HEK293 (cell line): Measurements from ENCODE around the gene GPHN.

Experiments used
- CTCF ChIA-PET: fragments of 350-600 bp; formaldehyde crosslinking; extraction: SDS; loops from one replicate; lab custom pipeline; 2021; ENCODE audit warnings: antibody characterized with exemption; lab: Yijun Ruan, JAX
- POLR2A ChIA-PET: fragments of 300-600 bp; formaldehyde crosslinking; extraction: SDS; loops from one replicate; lab custom pipeline; 2020; ENCODE audit warnings: antibody characterized with exemption, inconsistent platforms; lab: Yijun Ruan, JAX
- H3K27ac ChIP-seq: fragments of 200-500 bp; sonication (Bioruptor generic); 2 replicates; pipeline ENCODE4 v1.5.1; 2014; ENCODE audit warnings: low read depth, low read length, control low read depth, inconsistent platforms; ENCODE audit errors: extremely low read depth
- H3K36me3 ChIP-seq, 2 experiments: fragments of 200-500 bp in 1 of 2; sonication (Bioruptor generic) in 1 of 2; 1 replicate in 1 of 2; 2 replicates in 1 of 2; pipeline ENCODE4 v1.5.1; 2014 to 2017; ENCODE audit warnings: inconsistent platforms in 2 of 2, low read length in 2 of 2; ENCODE audit not compliant: control insufficient read depth in 2 of 2, insufficient read depth in 1 of 2
- H3K4me1 ChIP-seq: fragments of 200-500 bp; sonication (Bioruptor generic); 2 replicates; pipeline ENCODE4 v1.5.1; 2014; ENCODE audit warnings: mild to moderate bottlenecking, low read length, inconsistent platforms; ENCODE audit not compliant: control insufficient read depth, insufficient read depth
- H3K4me3 ChIP-seq: 2 replicates; pipeline ENCODE4 v1.5.1; 2011; ENCODE audit warnings: low read depth, mild to moderate bottlenecking, control low read depth, low read length, moderate library complexity
- H3K9me3 ChIP-seq: fragments of 200-500 bp; sonication (Bioruptor generic); 2 replicates; pipeline ENCODE4 v1.5.1; 2014; ENCODE audit warnings: low read depth, low read length, inconsistent platforms; ENCODE audit not compliant: control insufficient read depth, insufficient read depth
- KLF8 ChIP-seq: fragments of 450-650 bp; formaldehyde crosslinking; IDR thresholded peaks from 2 replicates; pipeline ENCODE4 v1.5.1; 2016; ENCODE audit warnings: missing biosample characterization, missing genetic modification characterization
- PRDM4 ChIP-seq: fragments of 450-650 bp; formaldehyde crosslinking; IDR thresholded peaks from 2 replicates; pipeline ENCODE4 v1.5.1; 2017; ENCODE audit warnings: missing biosample characterization, missing genetic modification characterization
- RBAK ChIP-seq: fragments of 450-650 bp; formaldehyde crosslinking; IDR thresholded peaks from 2 replicates; pipeline ENCODE4 v1.5.1; 2016; ENCODE audit warnings: missing biosample characterization, missing genetic modification characterization
- SALL2 ChIP-seq: fragments of 450-650 bp; formaldehyde crosslinking; IDR thresholded peaks from 2 replicates; pipeline ENCODE4 v1.5.0; 2017; ENCODE audit warnings: missing biosample characterization, mild to moderate bottlenecking, missing genetic modification characterization, borderline replicate concordance
- SP2 ChIP-seq: fragments of 450-650 bp; formaldehyde crosslinking; IDR thresholded peaks from 2 replicates; pipeline ENCODE4 v1.5.1; 2016; ENCODE audit warnings: missing biosample characterization, missing genetic modification characterization
- ZBTB17 ChIP-seq: fragments of 450-650 bp; formaldehyde crosslinking; IDR thresholded peaks from 2 replicates; pipeline ENCODE4 v1.5.1; 2016; ENCODE audit warnings: missing biosample characterization, missing genetic modification characterization
- ZBTB20 ChIP-seq: fragments of 450-650 bp; formaldehyde crosslinking; IDR thresholded peaks from 2 replicates; pipeline ENCODE4 v1.5.1; 2016; ENCODE audit warnings: missing biosample characterization, missing genetic modification characterization
- ZFHX2 ChIP-seq: fragments of 450-650 bp; formaldehyde crosslinking; conservative IDR thresholded peaks from 2 replicates; pipeline ENCODE4 v1.5.1; 2016; ENCODE audit warnings: missing biosample characterization, missing genetic modification characterization
- ZFP3 ChIP-seq: fragments of 450-650 bp; formaldehyde crosslinking; IDR thresholded peaks from 2 replicates; pipeline ENCODE4 v1.5.1; 2016; ENCODE audit warnings: low read depth, missing biosample characterization, missing genetic modification characterization
- ZNF10 ChIP-seq: fragments of 450-650 bp; formaldehyde crosslinking; IDR thresholded peaks from 2 replicates; pipeline ENCODE4 v1.5.1; 2017; ENCODE audit warnings: missing biosample characterization, missing genetic modification characterization
- ZNF114 ChIP-seq: fragments of 450-650 bp; formaldehyde crosslinking; IDR thresholded peaks from 2 replicates; pipeline ENCODE4 v1.5.0; 2017; ENCODE audit warnings: missing biosample characterization, missing genetic modification characterization
- ZNF274 ChIP-seq, 2 experiments: fragments of 200-500 bp in 1 of 2; fragments of 450-650 bp in 1 of 2; sonication (Bioruptor generic) in 1 of 2; formaldehyde crosslinking in 1 of 2; IDR thresholded peaks; 2 replicates each; pipeline versions ENCODE4 v1.5.1 to v1.6.1; 2014 to 2016; ENCODE audit warnings: borderline replicate concordance in 1 of 2, inconsistent platforms in 1 of 2, low read length in 1 of 2, missing biosample characterization in 1 of 2, missing genetic modification characterization in 1 of 2
- ZNF350 ChIP-seq: fragments of 450-650 bp; formaldehyde crosslinking; IDR thresholded peaks from 2 replicates; pipeline ENCODE4 v1.5.0; 2017; ENCODE audit warnings: missing biosample characterization, mild to moderate bottlenecking, missing genetic modification characterization
- ZNF37A ChIP-seq: fragments of 450-650 bp; IDR thresholded peaks from 2 replicates; pipeline ENCODE4 v1.5.1; 2018; ENCODE audit warnings: missing biosample characterization, missing genetic modification characterization
- ZNF433 ChIP-seq: fragments of 450-650 bp; formaldehyde crosslinking; IDR thresholded peaks from 2 replicates; pipeline ENCODE4 v1.5.1; 2016; ENCODE audit warnings: missing biosample characterization, missing genetic modification characterization, low read depth
- ZNF529 ChIP-seq: fragments of 450-650 bp; formaldehyde crosslinking; IDR thresholded peaks from 2 replicates; pipeline ENCODE4 v1.5.1; 2017; ENCODE audit warnings: missing genetic modification characterization, missing biosample characterization; ENCODE audit not compliant: insufficient replicate concordance
- ZNF560 ChIP-seq: fragments of 450-650 bp; formaldehyde crosslinking; IDR thresholded peaks from 2 replicates; pipeline ENCODE4 v1.5.1; 2017; ENCODE audit warnings: missing biosample characterization, missing genetic modification characterization, borderline replicate concordance
- ZNF654 ChIP-seq: fragments of 450-650 bp; formaldehyde crosslinking; IDR thresholded peaks from 2 replicates; pipeline ENCODE4 v1.5.1; 2016; ENCODE audit warnings: low read depth, missing biosample characterization, missing genetic modification characterization
- ZNF792 ChIP-seq: fragments of 450-650 bp; formaldehyde crosslinking; IDR thresholded peaks from 2 replicates; pipeline ENCODE4 v1.5.1; 2016; ENCODE audit warnings: missing biosample characterization, missing genetic modification characterization
- ZNF830 ChIP-seq: fragments of 450-650 bp; IDR thresholded peaks from 2 replicates; pipeline ENCODE4 v1.5.0; 2018; ENCODE audit warnings: missing biosample characterization, missing genetic modification characterization, low read depth, mild to moderate bottlenecking, moderate library complexity
- TF ChIP-seq, protein P1 (sequence below): fragments of 450-650 bp; formaldehyde crosslinking; IDR thresholded peaks from 2 replicates; pipeline ENCODE4 v1.5.1; 2016; ENCODE audit warnings: missing biosample characterization, missing genetic modification characterization

GPHN gene

GRCh38 chr14:66881596-66881995 is 373.6 kb downstream of the GPHN start:
- TF ChIP-seq SALL2 (tag by site-specific recombination) (no peak), ZNF654 (tag by site-specific recombination) (no peak)
- TF ChIP-seq, all 188 proteins: peak for 0
- ChIA-PET CTCF (no interaction called here), POLR2A (no interaction called here)
- no peak overlapping the region for H3K27ac ChIP-seq
- H3K9me3 ChIP-seq = no peaks in the 10 kb centered on the region
- H3K4me3 ChIP-seq = no peak overlapping the region
- H3K36me3 ChIP-seq = no peaks in the 10 kb centered on the region
- H3K4me1 ChIP-seq = no peaks in the 10 kb centered on the region; the same call in 1 of the 2 replicates

DNA sequence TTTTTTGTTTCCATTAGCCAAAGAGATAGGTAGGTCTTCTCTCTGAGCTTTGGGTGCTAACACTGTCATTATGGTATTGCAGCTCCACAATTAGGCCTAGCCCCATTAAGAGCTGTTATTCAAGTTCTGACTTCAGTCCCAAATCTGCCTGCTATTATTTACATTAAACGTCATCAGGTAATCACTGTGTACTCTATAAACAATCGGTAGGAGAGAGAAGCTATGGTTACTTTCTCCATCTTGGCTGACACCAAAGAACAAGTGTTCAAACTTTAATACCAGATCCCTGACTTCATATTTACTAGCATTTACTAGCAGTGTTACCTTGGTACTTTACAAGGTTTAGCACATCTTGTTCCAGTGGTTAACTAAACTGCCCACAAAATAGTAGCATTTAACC is 376.2 kb downstream of the GPHN start:
- Histone ChIP-seq H3K9me3 (no peaks in the 10 kb centered on the region; the same call in 1 of the 2 replicates), H3K27ac (no peak overlapping the region), H3K4me3 (no peak overlapping the region), H3K36me3 (no peaks in the 10 kb centered on the region), H3K4me1 (no peaks in the 10 kb centered on the region; the same call in 1 of the 2 replicates)
- ChIA-PET CTCF (no interaction called here), POLR2A (no interaction called here)
- TF ChIP-seq ZBTB17 = no peak
- TF ChIP-seq SP2 = no peak
- no peak for TF ChIP-seq ZNF114 (tag by site-specific recombination)
- no peak for TF ChIP-seq KLF8 (tag by site-specific recombination)
- TF ChIP-seq, protein P1, sequence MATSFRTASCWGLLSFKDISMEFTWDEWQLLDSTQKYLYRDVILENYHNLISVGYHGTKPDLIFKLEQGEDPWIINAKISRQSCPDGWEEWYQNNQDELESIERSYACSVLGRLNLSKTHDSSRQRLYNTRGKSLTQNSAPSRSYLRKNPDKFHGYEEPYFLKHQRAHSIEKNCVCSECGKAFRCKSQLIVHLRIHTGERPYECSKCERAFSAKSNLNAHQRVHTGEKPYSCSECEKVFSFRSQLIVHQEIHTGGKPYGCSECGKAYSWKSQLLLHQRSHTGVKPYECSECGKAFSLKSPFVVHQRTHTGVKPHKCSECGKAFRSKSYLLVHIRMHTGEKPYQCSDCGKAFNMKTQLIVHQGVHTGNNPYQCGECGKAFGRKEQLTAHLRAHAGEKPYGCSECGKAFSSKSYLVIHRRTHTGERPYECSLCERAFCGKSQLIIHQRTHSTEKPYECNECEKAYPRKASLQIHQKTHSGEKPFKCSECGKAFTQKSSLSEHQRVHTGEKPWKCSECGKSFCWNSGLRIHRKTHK (tag by site-specific recombination) = no peak
- TF ChIP-seq ZFP3 (tag by site-specific recombination) = no peak
- TF ChIP-seq ZNF10 = no peak
- TF ChIP-seq ZNF792 (tag by site-specific recombination) = no peak
- no peak for TF ChIP-seq ZNF37A (tag by site-specific recombination)
- no peak for TF ChIP-seq ZFHX2 (tag by site-specific recombination)
- no peak for TF ChIP-seq ZNF830 (tag by site-specific recombination)
- TF ChIP-seq ZNF560 (tag by site-specific recombination) = no peak
- no peak for TF ChIP-seq ZNF274 (IDR thresholded peaks at IDR 0.05; ENCODE audit: low read length)
- no peak for TF ChIP-seq ZNF274 (tag by site-specific recombination; IDR thresholded peaks at IDR 0.05; ENCODE audit: borderline replicate concordance)
- TF ChIP-seq ZBTB20 = no peak
- TF ChIP-seq PRDM4 (tag by site-specific recombination) = no peak
- TF ChIP-seq ZNF350 (tag by site-specific recombination) = no peak
- TF ChIP-seq RBAK (tag by site-specific recombination) = no peak
- no peak for TF ChIP-seq ZNF529
- TF ChIP-seq ZNF433 (tag by site-specific recombination) = no peak
